Duodenal mucosa (tissue), 2 donors: ENCODE data around the gene RBM12.

ENCODE experiments used
- H3K27ac ChIP-seq: one replicate; pipeline ENCODE4 v1.7.0; 2013; ENCODE audit warnings: low read depth, low read length
- H3K27me3 ChIP-seq, 2 donors: one replicate each; pipeline ENCODE4 v1.7.0; 2013; ENCODE audit warnings: low read length in 2 of 2, control low read depth in 1 of 2; ENCODE audit not compliant: insufficient read depth in 2 of 2, control insufficient read depth in 1 of 2
- H3K36me3 ChIP-seq, 2 donors: one replicate each; pipeline ENCODE4 v1.7.0; 2013; ENCODE audit warnings: low read length in 2 of 2, control low read depth in 1 of 2; ENCODE audit not compliant: insufficient read depth in 2 of 2, control insufficient read depth in 1 of 2
- H3K4me1 ChIP-seq, 2 donors: one replicate each; pipeline ENCODE4 v1.7.0; 2013; ENCODE audit warnings: low read length in 2 of 2, control low read depth in 1 of 2; ENCODE audit not compliant: insufficient read depth in 2 of 2, control insufficient read depth in 1 of 2
- H3K4me3 ChIP-seq, 2 donors: one replicate each; pipeline ENCODE4 v1.7.0; 2013; ENCODE audit warnings: low read length in 2 of 2, low read depth in 1 of 2
- H3K9ac ChIP-seq, 2 donors: one replicate each; pipeline ENCODE4 v1.7.0; 2013; ENCODE audit warnings: low read length in 2 of 2, low read depth in 1 of 2
- H3K9me3 ChIP-seq, 2 donors: one replicate each; pipeline ENCODE4 v1.7.0; 2013; ENCODE audit warnings: low read length in 2 of 2, control low read depth in 1 of 2; ENCODE audit not compliant: control insufficient read depth in 1 of 2

RBM12 gene

GRCh38 chr20:35600993-35601973, 63.4 kb downstream of the RBM12 start:
- peak overlapping the region; percentile 53 to 57 for H3K9ac ChIP-seq
- H3K36me3 ChIP-seq, result no peaks in the 10 kb centered on the region
- peaks cover 7 to 8% of the 10 kb centered on the region in 2 donors for H3K27me3 ChIP-seq
- H3K9me3 ChIP-seq, result no peaks in the 10 kb centered on the region
- no peak overlapping the region for H3K27ac ChIP-seq
- peaks cover 7 to 25% of the 10 kb centered on the region in 2 donors for H3K4me1 ChIP-seq
- peak overlapping the region; percentile 58 to 66 for H3K4me3 ChIP-seq

- Histone ChIP-seq H3K4me3 (peak overlapping the region; percentile 58 to 66), H3K9me3 (no peaks in the 10 kb centered on the region), H3K27ac (no peak overlapping the region), H3K27me3 (peaks cover 7 to 8% of the 10 kb centered on the region in 2 donors), H3K4me1 (peaks cover 12 to 31% of the 10 kb centered on the region in 2 donors), H3K9ac (peak overlapping the region; percentile 53 to 57), H3K36me3 (no peaks in the 10 kb centered on the region)
Observed at GRCh38 chr20:35600176-35600992, 64.3 kb downstream of the RBM12 start.

- Histone ChIP-seq H3K4me1 (peaks cover 16 to 35% of the 10 kb centered on the region in 2 donors), H3K4me3 (no peak overlapping the region), H3K36me3 (no peaks in the 10 kb centered on the region), H3K27me3 (peaks cover 7 to 8% of the 10 kb centered on the region in 2 donors), H3K9ac (no peak overlapping the region), H3K27ac (no peak overlapping the region), H3K9me3 (no peaks in the 10 kb centered on the region)
Observed at GRCh38 chr20:35599776-35600120, 65.0 kb downstream of the RBM12 start.
